Lower leg skin (tissue), 4 donors: ENCODE measurements around the gene C14orf180. TPM values are rescaled to one million over a fixed set of nuclear protein-coding genes. Genes with fewer than 3 reads are reported as not detected.

Experiments used
- DNase-seq, 2 donors: peaks; one replicate each; pipeline ENCODE4 v3.0.0-alpha.2; 2019; ENCODE audit warnings: low spot score in 2 of 2
- H3K4me3 ChIP-seq: fragments of 200-600 bp; sonication (generic); 2 replicates; pipeline ENCODE4 v1.5.1; 2017; ENCODE audit warnings: mild to moderate bottlenecking, low read depth; ENCODE audit not compliant: poor library complexity, severe bottlenecking
- POLR2A ChIP-seq, 2 donors: fragments of 450-650 bp; IDR thresholded peaks; one replicate each; pipeline ENCODE4 v1.6.1; 2016 to 2017; ENCODE audit warnings: antibody characterized with exemption in 2 of 2, mild to moderate bottlenecking in 1 of 2, moderate library complexity in 1 of 2
- WGBS, 2 donors: methylation state at CpG; one replicate each; pipeline ENCODE4 v1.1.5; 2018; 5-methylcytosine and 5-hydroxymethylcytosine counted together
- intact Hi-C: fragments of 100-400 bp; cut with DNase I; formaldehyde crosslinking; loops from one replicate; pipeline ENCODE4 v1.15.0; 2023; ENCODE audit warnings: low total_unique reads
- total RNA-seq, 4 donors: library from RNA; depleted of rRNA; stranded (reverse); fragments of >200 nt; gene quantifications; one replicate each; pipeline ENCODE4 v1.1.0, GENCODE V29; 2016
- TF ChIP-seq, protein P1 (sequence below), 3 donors: fragments of 450-650 bp; IDR thresholded peaks; one replicate each; pipeline ENCODE4 v1.5.1; 2016; ENCODE audit warnings: antibody characterized with exemption in 3 of 3, mild to moderate bottlenecking in 3 of 3, moderate library complexity in 2 of 3

Gene C14orf180
- total RNA-seq, 4 donors from 2014 or later = 0.98 TPM; not detected in 3

DNA sequence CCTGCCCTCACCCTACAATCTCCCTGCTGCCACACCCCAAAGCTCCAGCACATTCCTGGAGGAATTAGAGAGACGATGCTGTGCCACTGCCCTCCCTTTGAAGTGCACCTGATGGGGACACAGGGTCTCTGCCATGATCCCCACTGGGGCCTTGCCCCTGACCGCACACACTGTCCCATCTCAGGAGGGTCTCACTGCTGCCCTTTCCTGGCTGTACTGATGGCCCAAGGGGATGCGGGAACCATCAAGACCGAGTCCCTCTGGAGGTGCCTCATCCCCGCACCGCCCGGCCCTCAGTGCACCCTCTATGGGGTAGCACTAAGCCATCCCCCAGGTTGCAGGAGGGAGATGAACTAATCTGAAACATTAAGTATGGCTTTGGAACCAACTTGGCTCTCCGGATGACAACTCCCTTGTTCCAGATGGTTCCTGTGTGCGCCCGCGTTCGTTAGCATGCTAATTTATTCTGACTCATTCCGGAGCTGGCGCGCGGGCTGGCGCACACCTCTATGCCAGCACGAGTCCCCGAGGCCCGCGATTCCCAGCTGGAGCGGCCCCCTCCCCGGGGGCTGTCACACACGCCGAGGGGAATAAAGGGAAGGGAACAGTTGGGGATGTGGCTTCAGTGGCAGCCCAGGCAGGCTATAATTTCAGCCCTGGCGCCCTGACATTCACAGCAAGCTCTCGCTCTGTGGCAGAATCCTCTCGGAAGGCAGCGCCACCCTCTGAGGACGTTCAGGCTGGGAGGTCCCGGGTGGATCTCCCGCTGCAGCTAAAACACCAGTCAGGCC lies 34.2 kb upstream of the C14orf180 start:
- TF ChIP-seq POLR2A (IDR thresholded peaks at IDR 0.05) = no peak
- TF ChIP-seq, protein P1, sequence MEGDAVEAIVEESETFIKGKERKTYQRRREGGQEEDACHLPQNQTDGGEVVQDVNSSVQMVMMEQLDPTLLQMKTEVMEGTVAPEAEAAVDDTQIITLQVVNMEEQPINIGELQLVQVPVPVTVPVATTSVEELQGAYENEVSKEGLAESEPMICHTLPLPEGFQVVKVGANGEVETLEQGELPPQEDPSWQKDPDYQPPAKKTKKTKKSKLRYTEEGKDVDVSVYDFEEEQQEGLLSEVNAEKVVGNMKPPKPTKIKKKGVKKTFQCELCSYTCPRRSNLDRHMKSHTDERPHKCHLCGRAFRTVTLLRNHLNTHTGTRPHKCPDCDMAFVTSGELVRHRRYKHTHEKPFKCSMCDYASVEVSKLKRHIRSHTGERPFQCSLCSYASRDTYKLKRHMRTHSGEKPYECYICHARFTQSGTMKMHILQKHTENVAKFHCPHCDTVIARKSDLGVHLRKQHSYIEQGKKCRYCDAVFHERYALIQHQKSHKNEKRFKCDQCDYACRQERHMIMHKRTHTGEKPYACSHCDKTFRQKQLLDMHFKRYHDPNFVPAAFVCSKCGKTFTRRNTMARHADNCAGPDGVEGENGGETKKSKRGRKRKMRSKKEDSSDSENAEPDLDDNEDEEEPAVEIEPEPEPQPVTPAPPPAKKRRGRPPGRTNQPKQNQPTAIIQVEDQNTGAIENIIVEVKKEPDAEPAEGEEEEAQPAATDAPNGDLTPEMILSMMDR (IDR thresholded peaks at IDR 0.05) = no peak
- 25 to 28% methylated on average over 31 to 32 of the region's 32 CpGs for WGBS, 2 donors
- no peak overlapping the region for H3K4me3 ChIP-seq
- DNase-seq = peak in 1 of 2 donors; percentile 79
- intact Hi-C loops = no loop called here

DNA sequence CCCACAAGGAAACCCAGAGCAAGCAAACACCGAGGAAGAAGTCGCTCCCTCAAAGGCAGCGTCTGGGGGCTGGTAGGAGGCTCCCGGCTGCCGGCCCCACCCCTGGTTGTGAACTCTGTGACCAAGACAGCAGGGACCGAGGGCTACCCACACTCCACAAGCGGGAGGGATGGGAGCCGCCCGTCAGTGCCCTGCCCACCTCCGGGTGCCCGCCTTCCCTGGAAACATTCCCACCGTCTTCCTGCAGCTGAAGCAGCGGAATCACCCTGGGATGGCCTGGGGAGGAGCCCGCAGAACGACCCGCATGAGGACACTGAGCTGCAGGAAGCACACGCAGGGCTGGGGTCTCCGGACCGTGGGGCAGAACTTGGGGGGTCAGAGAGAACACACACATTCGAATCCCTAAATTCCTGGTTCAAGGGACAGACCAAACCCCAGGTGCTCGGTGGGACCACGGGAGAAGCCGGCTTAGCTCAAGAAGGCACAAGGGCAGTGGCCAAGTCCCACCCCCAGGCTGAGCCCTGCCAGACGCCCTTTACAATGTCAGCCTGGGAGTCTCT lies 33.5 kb upstream of the C14orf180 start:
- TF ChIP-seq, protein P1 (IDR thresholded peaks at IDR 0.05) = no peak
- TF ChIP-seq POLR2A (IDR thresholded peaks at IDR 0.05) = no peak
- 9 to 10% methylated on average over 18 to 19 of the region's 24 CpGs for WGBS, 2 donors
- DNase-seq = peak in 1 of 2 donors; percentile 76
- intact Hi-C loops = no loop called here
- H3K4me3 ChIP-seq = no peak overlapping the region

DNA sequence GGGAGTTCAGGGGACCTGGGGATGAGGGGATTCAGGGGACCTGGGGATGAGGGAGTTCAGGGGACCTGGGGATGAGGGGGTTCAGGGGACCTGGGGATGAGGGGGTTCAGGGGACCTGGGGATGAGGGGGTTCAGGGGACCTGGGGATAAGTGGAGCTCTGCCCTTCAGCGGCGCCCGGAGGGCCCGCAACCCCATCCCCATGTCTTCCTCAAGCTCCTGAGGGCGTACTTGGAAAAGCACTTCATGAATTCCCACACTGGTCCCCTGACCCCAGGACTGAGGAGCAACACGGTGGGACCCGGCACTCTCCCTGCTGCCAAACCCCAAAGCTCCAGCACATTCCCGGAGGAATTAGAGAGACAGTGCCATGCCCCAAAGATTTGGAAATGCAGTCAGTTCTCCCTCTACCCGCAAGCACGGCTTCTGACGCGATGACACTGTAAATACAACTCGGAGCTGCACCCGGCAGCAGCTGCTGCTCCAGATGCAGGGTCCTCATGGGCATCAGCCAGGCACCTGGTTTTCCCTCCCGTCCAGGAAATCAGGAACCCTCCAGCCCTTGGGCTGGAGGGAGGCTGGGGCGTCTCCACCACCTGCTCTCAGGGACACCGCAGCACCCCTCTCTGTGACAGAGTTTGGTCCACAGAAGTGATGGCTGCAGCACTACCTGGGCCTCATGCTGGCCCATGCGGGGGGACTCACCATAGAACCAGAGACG lies 32.8 kb upstream of the C14orf180 start:
- no peak for TF ChIP-seq POLR2A (IDR thresholded peaks at IDR 0.05)
- TF ChIP-seq, protein P1 (IDR thresholded peaks at IDR 0.05) = no peak
- intact Hi-C loops = no loop called here
- H3K4me3 ChIP-seq = no peak overlapping the region
- DNase-seq = peak in 1 of 2 donors; percentile 31
- 58 to 74% methylated on average over 14 to 19 of the region's 19 CpGs for WGBS, 2 donors

DNA sequence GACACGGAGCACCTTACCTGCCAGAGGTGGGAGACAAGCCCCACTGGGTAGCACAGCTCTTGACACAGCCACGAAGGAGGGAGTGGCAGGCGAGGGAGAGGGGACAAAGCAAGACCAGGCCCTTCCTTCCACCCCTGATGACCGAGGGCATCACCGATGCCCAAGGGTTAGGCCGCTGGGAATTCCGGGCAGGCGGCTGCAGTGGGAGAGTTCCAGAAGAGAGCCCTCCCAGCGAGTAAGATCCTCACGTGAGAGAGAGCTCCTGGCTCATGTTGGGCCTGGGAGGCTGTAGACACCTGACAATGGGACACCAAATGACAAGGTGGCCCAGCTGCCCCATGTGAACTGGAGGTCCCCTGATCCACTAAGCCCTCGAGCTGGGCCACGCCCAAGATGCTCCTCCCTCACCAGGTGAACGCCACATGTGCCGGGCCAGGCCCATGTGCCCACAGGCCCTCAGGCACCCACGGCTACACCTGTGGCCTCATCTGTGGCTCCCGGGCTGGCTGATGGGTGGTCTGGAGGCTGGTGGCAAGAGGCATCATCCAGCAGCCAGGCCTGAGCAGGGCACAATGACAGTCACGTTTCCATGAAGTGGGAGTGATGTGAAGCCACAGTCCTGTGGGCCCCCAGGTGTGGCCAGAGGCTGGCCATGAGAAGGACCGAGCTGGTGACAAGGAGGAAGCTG lies 32.1 kb upstream of the C14orf180 start:
- 77 to 83% methylated on average over 16 to 18 of the region's 18 CpGs for WGBS, 2 donors
- intact Hi-C loops = no loop called here
- DNase-seq = peak in 1 of 2 donors; percentile 80
- H3K4me3 ChIP-seq = no peak overlapping the region
- TF ChIP-seq, protein P1 (IDR thresholded peaks at IDR 0.05) = no peak
- TF ChIP-seq POLR2A (IDR thresholded peaks at IDR 0.05) = no peak

DNA sequence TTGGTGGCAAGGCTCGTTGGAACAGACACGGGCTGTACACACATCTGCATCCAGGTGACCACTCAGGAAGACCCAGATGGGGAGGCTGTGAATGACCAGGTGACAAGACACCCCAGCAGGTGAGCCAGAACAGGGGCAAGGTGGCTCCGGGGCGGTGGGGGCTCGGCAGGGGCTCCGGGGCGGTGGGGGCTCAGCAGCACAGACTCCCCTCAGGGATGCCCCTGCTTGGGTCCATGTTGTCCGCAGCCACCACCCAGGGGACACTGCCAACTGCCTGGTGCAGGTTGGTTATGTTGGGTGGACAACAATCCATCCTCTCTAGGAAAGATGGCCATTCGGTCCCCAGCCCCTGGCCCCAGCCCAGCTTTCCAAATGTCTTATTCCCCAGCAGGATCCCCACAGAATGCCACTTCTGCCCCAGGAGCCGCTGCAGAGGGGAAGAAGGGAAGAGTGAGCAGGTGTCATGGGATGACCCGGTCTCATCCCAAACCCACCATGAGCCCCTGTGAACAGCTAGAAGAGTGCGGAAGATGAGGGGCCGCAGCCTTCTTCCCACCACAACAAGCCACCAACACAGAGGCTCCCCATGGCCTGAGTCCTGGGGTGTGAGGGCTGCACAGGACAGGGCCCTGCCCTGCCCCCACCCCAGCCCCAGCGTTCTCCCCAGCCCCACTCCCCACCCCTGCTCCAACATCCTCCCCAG lies 31.4 kb upstream of the C14orf180 start:
- 86 to 91% methylated on average over 13 of the region's 14 CpGs for WGBS, 2 donors
- TF ChIP-seq POLR2A (IDR thresholded peaks at IDR 0.05) = no peak
- TF ChIP-seq, protein P1 (IDR thresholded peaks at IDR 0.05) = no peak
- intact Hi-C loops = no loop called here
- DNase-seq = peak in 1 of 2 donors; percentile 73
- H3K4me3 ChIP-seq = no peak overlapping the region
